Testis (tissue), 2 donors: ENCODE measurements around the gene PDCD1.

Experiments used
- POLR2A ChIP-seq: fragments of 450-650 bp; IDR thresholded peaks from one replicate; pipeline ENCODE4 v1.6.1; 2017; ENCODE audit warnings: antibody characterized with exemption, mild to moderate bottlenecking, moderate library complexity
- TF ChIP-seq, protein P1 (sequence below), 3 experiments: fragments of 450-650 bp in 2 of 3; fragments of 200-600 bp in 1 of 3; sonication (generic) in 1 of 3; IDR thresholded peaks; one replicate each; pipeline ENCODE4 v1.5.1; 2016 to 2019; ENCODE audit warnings: antibody characterized with exemption in 3 of 3, mild to moderate bottlenecking in 2 of 3, moderate library complexity in 1 of 3

DNA sequence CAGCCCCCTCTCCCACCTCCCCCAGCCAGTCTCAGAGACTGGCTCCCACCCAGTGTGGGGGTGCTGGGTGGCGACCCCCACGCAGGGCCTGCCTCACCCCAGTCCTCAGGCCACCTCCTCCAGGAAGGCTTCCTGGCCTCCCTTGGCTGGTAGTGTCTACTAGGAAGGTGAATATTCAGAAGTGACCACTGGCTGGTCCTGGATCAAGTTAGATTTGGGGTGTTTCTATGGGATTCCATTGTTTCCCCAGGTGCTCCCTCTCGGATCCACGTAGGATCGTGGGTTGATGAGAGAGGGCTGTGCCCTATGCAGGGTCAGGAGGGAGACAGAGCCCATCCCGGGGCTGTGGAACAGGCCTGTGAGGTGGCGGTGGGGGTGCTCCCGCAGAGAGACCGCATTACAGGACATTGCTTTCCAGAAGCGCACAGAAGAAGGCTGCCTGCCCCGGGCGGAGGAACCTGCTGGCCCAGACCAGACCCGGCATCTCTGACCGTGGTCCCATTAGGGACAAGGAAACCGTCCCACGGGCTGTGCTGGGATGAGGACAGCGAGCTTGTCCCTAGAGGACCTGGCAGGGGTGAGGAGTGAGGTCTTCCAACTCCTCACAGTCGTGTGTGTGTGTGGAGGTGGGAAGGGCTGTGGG is 3.3 kb downstream of the PDCD1 start:
- TF ChIP-seq, protein P1, sequence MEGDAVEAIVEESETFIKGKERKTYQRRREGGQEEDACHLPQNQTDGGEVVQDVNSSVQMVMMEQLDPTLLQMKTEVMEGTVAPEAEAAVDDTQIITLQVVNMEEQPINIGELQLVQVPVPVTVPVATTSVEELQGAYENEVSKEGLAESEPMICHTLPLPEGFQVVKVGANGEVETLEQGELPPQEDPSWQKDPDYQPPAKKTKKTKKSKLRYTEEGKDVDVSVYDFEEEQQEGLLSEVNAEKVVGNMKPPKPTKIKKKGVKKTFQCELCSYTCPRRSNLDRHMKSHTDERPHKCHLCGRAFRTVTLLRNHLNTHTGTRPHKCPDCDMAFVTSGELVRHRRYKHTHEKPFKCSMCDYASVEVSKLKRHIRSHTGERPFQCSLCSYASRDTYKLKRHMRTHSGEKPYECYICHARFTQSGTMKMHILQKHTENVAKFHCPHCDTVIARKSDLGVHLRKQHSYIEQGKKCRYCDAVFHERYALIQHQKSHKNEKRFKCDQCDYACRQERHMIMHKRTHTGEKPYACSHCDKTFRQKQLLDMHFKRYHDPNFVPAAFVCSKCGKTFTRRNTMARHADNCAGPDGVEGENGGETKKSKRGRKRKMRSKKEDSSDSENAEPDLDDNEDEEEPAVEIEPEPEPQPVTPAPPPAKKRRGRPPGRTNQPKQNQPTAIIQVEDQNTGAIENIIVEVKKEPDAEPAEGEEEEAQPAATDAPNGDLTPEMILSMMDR (IDR thresholded peaks at IDR 0.05) = no peak
- TF ChIP-seq POLR2A = no peak
